GM12801 (cell line): Measurements from ENCODE around the gene DAPK1.

Experiments used
- TF ChIP-seq, protein P1 (sequence below): IDR thresholded peaks from one replicate; pipeline ENCODE4 v1.5.1; 2011; ENCODE audit warnings: control low read depth; ENCODE audit not compliant: insufficient read length; ENCODE audit errors: extremely low read depth

DAPK1 gene

DNA sequence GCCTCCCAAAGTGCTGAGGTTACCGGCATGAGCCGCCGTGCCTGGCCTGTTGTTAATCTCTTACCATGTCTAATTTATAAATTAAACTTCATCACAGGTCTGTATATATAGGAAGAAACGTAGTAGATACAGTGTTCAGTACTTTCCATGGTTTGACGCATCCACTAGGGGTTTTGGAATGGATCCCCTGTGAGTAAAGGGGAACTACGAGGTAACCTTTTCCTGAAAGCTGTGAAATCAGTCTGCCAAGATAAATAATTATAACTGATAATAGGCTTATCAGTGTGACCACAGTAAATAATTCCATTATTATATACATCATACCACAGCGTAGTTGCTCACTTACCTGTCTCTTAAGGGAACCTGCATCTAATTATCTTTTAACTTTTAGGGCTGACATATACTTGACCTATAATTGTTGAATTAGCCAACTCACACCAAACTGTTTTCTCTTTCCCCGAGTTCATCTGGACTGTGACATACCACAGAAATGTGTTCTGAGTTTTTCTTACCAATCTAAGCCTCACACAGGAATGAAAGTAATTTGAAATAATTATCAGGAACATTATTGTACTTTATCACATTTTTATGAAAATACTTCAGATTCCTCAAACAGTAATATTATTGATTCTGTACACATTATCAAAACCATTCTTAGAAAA lies 42.9 kb downstream of the DAPK1 start:
- TF ChIP-seq, protein P1, sequence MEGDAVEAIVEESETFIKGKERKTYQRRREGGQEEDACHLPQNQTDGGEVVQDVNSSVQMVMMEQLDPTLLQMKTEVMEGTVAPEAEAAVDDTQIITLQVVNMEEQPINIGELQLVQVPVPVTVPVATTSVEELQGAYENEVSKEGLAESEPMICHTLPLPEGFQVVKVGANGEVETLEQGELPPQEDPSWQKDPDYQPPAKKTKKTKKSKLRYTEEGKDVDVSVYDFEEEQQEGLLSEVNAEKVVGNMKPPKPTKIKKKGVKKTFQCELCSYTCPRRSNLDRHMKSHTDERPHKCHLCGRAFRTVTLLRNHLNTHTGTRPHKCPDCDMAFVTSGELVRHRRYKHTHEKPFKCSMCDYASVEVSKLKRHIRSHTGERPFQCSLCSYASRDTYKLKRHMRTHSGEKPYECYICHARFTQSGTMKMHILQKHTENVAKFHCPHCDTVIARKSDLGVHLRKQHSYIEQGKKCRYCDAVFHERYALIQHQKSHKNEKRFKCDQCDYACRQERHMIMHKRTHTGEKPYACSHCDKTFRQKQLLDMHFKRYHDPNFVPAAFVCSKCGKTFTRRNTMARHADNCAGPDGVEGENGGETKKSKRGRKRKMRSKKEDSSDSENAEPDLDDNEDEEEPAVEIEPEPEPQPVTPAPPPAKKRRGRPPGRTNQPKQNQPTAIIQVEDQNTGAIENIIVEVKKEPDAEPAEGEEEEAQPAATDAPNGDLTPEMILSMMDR: no peak

DNA sequence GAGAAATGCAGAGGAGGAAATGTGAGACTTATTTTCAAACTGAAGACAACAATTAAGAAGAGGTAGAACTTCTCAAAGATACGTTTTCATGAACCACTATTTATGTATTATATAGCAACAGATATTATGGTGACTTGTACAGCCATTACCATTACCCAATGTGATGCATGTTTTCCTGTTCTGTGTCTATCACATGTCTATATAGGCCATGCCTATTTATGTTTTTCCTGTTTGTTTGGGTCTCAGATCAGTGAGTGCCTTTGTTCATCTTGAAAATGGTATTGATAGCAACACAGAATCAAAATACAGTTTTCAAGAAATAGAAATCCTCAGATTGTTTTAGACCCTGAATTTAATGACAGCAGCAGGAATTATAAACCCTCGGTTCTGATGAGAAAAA lies 44.0 kb downstream of the DAPK1 start:
- TF ChIP-seq, protein P1: no peak

GRCh38 chr9:87542141-87542540 lies 44.5 kb downstream of the DAPK1 start:
- TF ChIP-seq, protein P1: no peak

DNA sequence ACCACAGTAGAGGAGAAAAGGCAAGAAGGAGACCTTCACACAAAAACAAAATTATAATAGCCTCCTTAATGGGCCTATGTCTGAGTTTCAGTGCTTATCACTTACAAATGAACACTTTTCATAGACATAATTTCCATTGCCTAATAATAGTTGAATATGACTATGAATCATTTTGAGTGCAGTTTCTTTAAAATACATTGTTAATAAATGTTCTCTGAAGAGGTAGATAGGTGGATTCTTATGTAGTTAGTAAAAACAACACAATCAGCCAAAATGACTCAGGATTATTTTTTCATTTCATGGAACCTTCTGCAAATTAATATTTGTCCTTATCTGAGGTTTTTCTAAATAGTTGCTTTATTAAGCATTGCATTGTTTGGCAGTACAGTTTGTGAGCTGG lies 45.6 kb downstream of the DAPK1 start:
- TF ChIP-seq, protein P1: no peak

GRCh38 chr9:87545858-87546257 lies 48.2 kb downstream of the DAPK1 start:
- TF ChIP-seq, protein P1: no peak

GRCh38 chr9:87546704-87547103 lies 49.0 kb downstream of the DAPK1 start:
- TF ChIP-seq, protein P1: no peak

DNA sequence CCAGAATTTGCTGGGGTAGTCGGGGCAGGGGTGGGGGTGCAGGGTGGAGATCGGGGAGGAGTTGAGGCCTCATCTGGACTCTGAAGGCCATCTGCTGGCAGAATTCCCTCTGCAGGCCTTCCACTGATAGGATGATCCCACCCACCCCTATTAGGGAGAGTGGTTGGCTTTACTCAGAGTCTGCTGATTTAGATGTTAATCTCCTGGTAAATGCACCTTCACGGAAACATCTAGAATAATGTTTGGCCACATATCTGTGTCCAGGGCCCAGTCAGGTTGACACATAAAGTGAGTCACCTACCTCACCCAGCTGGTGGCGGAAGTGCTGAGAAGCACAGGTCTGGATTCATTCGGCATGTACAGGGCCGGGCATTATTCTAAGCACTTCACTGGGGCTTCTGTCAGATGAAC lies 50.0 kb downstream of the DAPK1 start:
- TF ChIP-seq, protein P1: no peak
